ENCODE results near the gene MAPK7. TPM values are rescaled to one million over a fixed set of nuclear protein-coding genes. Genes with fewer than 3 reads are reported as not detected.

MAPK7 gene
- total and polyA plus RNA-seq, 2 of the 8 experiments (the other 6 are each of a cell fraction or from before 2014, with no cell fraction given), result 15.2 to 28.1 TPM

GRCh38 chr17:19363460-19364035 lies 14.8 kb upstream of the MAPK7 start:
- CTCF ChIA-PET (ENCODE audit: partially characterized antibody), result interaction anchor here (0.7 to 6.7 kb wide), 52 partner anchors 9 to 551 kb away, joined by 3 to 66 read pairs (median 5); partner anchors contain the start of genes MAPK7, MFAP4 and SLC47A1
- H3K4me2 ChIP-seq (ENCODE audit: insufficient read depth in 1 of 2, low read depth in 2 of 2, low read length in 2 of 2), result no peak overlapping the region; a peak in 1 of 4 replicates

More at GRCh38 chr17:19363460-19364035, 14.8 kb upstream of the MAPK7 start:
- 90% methylated on average over 6 of the region's 6 CpGs; no CpG with 5 or more reads in 1 of the 2 experiments for WGBS, 2 experiments (ENCODE audit: extremely low coverage in 1 of 2, insufficient coverage in 1 of 2, insufficient read length in 1 of 2, insufficient replicate concordance in 2 of 2, low coverage in 1 of 2, low lambda C conversion rate in 2 of 2, missing lambda C conversion rate in 1 of 2)
- Histone ChIP-seq H3K23ac (ENCODE audit: insufficient read length) (no peak overlapping the region), H3K14ac (ENCODE audit: insufficient read length) (no peak overlapping the region), H2AFZ (ENCODE audit: low read length) (no peak overlapping the region), H2BK120ac (replicated peaks; ENCODE audit: low read depth, low read length) (no peak overlapping the region), H2BK15ac (ENCODE audit: low read length) (no peak overlapping the region), H2BK12ac (ENCODE audit: low read depth, low read length) (peak overlapping the region; percentile 92; the same call in 1 of the 2 replicates), H3K36me3 (ENCODE audit: control insufficient read depth in 2 of 4, insufficient read depth in 4 of 4, low read length in 3 of 4) (no peaks in the 10 kb centered on the region; a peak in 1 of 8 replicates), H3K56ac (replicated peaks; ENCODE audit: insufficient read length, low read depth, low read length) (no peak overlapping the region), H3K27me3 (replicated peaks in 1 of 4; ENCODE audit: control insufficient read depth in 3 of 4, extremely low read depth in 1 of 4, insufficient read depth in 3 of 4, low read length in 3 of 4) (no peaks in the 10 kb centered on the region; a peak in 1 of 7 replicates), H4K20me1 (replicated peaks in 1 of 2; ENCODE audit: control insufficient read depth in 1 of 2, insufficient read depth in 2 of 2, low read length in 2 of 2) (peaks cover 0 to 1% of the 10 kb centered on the region in 2 experiments), H3K4me3 (ENCODE audit: extremely low read depth in 1 of 4, insufficient read depth in 2 of 4, low read depth in 3 of 4, low read length in 4 of 4) (no peak overlapping the region), H3K9me3 (ENCODE audit: insufficient read depth in 2 of 2, low read depth in 1 of 2, low read length in 1 of 2) (no peaks in the 10 kb centered on the region), H3K27ac (ENCODE audit: low read depth, low read length) (no peak overlapping the region), H3K23me2 (ENCODE audit: low read depth, low read length) (peaks cover 6% of the 10 kb centered on the region; the same call in 1 of the 2 replicates), H2AK5ac (ENCODE audit: low read depth, low read length) (no peak overlapping the region), H3K79me1 (ENCODE audit: low read depth, low read length) (no peaks in the 10 kb centered on the region), H3K4me1 (replicated peaks in 1 of 4; ENCODE audit: control insufficient read depth in 3 of 4, insufficient read depth in 4 of 4, low read length in 3 of 4) (peaks cover 0 to 9% (median 3%) of the 10 kb centered on the region in 4 experiments; a peak in 4 of 7 replicates), H4K91ac (replicated peaks; ENCODE audit: insufficient read length, low read length) (no peak overlapping the region), H3K4ac (replicated peaks; ENCODE audit: insufficient read length, low read depth, low read length) (peak overlapping the region; percentile 73), H3K79me2 (ENCODE audit: control insufficient read depth in 1 of 2, insufficient read depth in 2 of 2, low read length in 2 of 2) (no peaks in the 10 kb centered on the region), H2BK20ac (ENCODE audit: low read length) (no peak overlapping the region), H3K18ac (ENCODE audit: extremely low read depth, low read length) (no peak overlapping the region), H3K9ac (replicated peaks in 1 of 4; ENCODE audit: extremely low read depth in 1 of 4, low read depth in 3 of 4, low read length in 3 of 4) (no peak overlapping the region), H2BK5ac (ENCODE audit: low read depth, low read length) (no peak overlapping the region), H4K8ac (ENCODE audit: extremely low read depth, insufficient read depth, low read length) (no peak overlapping the region), H4K5ac (ENCODE audit: insufficient read length, low read depth, low read length) (no peak overlapping the region)
- TF ChIP-seq ZNF274 (IDR thresholded peaks at IDR 0.05; ENCODE audit: borderline replicate concordance, extremely low read depth, low read length), result no peak
- TF ChIP-seq TBP (IDR thresholded peaks at IDR 0.05; ENCODE audit: low read depth, low read length), result no peak
- no peak for TF ChIP-seq SP2 (IDR thresholded peaks at IDR 0.05; ENCODE audit: low read length)
- TF ChIP-seq RNF2 (IDR thresholded peaks at IDR 0.05; ENCODE audit: borderline replicate concordance, low read depth, low read length, missing control alignments, poor library complexity, severe bottlenecking), result no peak
- TF ChIP-seq TEAD4 (IDR thresholded peaks at IDR 0.05; ENCODE audit: low read depth, low read length), result no peak
- TF ChIP-seq CHD2 (IDR thresholded peaks at IDR 0.05; ENCODE audit: low read length), result no peak
- TF ChIP-seq CTCF (IDR thresholded peaks at IDR 0.05; ENCODE audit: control extremely low read depth in 1 of 3, insufficient read depth in 1 of 3, low read depth in 1 of 3, low read length in 3 of 3), result no peak
- no peak for TF ChIP-seq SAP30 (IDR thresholded peaks at IDR 0.05; ENCODE audit: insufficient read depth, insufficient replicate concordance, low read length)
- no peak for TF ChIP-seq SUZ12 (IDR thresholded peaks at IDR 0.05; ENCODE audit: low read length)
- TF ChIP-seq KDM1A (IDR thresholded peaks at IDR 0.05; ENCODE audit: borderline replicate concordance, low read length), result no peak
- DNase-seq (ENCODE audit: low read depth in 1 of 2, low spot score in 2 of 2) (no peak), FAIRE-seq (no peak)
- POLR2A ChIA-PET (ENCODE audit: partially characterized antibody), result interaction anchor here (0.8 to 6.2 kb wide), 6 partner anchors 9 to 285 kb away, joined by 3 to 32 read pairs (median 6); partner anchors contain the start of genes ALDH3A2, MAPK7 and MFAP4

Data from H1 (cell line).